ENCODE data around the gene SCGB1D2. TPM values are rescaled to one million over a fixed set of nuclear protein-coding genes. Genes with fewer than 3 reads are reported as not detected.

Gene SCGB1D2
- total and polyA plus RNA-seq, 2 of the 4 experiments (the other 2 are of a cell fraction) = not detected

- H3K23ac ChIP-seq (ENCODE audit: low read depth, low read length) = no peak overlapping the region
- no peak overlapping the region for H3K18ac ChIP-seq (ENCODE audit: low read depth, low read length)
- no peak overlapping the region for H3K4me2 ChIP-seq (ENCODE audit: low read depth, low read length)
- H2AK5ac ChIP-seq (ENCODE audit: low read depth, low read length) = no peak overlapping the region
- H4K5ac ChIP-seq (ENCODE audit: low read depth, low read length) = no peak overlapping the region
- TF ChIP-seq RCOR1 (IDR thresholded peaks at IDR 0.05; ENCODE audit: insufficient replicate concordance, low read length) = no peak
- no peak for TF ChIP-seq POLR2A (IDR thresholded peaks at IDR 0.05; ENCODE audit: low read depth, low read length)
- TF ChIP-seq FOS (IDR thresholded peaks at IDR 0.05; ENCODE audit: low read depth, low read length) = no peak
- no peak for TF ChIP-seq MXI1 (IDR thresholded peaks at IDR 0.05; ENCODE audit: borderline replicate concordance, low read depth, low read length)
- no peak for TF ChIP-seq RFX5 (IDR thresholded peaks at IDR 0.05; ENCODE audit: low read depth, low read length)
- no peak for TF ChIP-seq MAFK (IDR thresholded peaks at IDR 0.05; ENCODE audit: low read depth, low read length)
- no peak for TF ChIP-seq NFE2L2 (IDR thresholded peaks at IDR 0.05; ENCODE audit: low read depth, low read length)
- TF ChIP-seq CEBPB (IDR thresholded peaks at IDR 0.05; ENCODE audit: low read depth, low read length) = no peak
- no peak for TF ChIP-seq CHD1 (IDR thresholded peaks at IDR 0.05; ENCODE audit: low read depth, low read length)
- no peak for TF ChIP-seq USF2 (IDR thresholded peaks at IDR 0.05; ENCODE audit: low read depth, low read length)
- no peak for TF ChIP-seq ELK1 (IDR thresholded peaks at IDR 0.05; ENCODE audit: borderline replicate concordance, low read depth, low read length)
- TF ChIP-seq SMC3 (IDR thresholded peaks at IDR 0.05; ENCODE audit: low read depth, low read length) = no peak
- no peak for TF ChIP-seq CTCF (conservative IDR thresholded peaks at IDR 0.05; ENCODE audit: low read depth, low read length)
- no peak for TF ChIP-seq RAD21 (IDR thresholded peaks at IDR 0.05; ENCODE audit: low read length)
- TF ChIP-seq BHLHE40 (IDR thresholded peaks at IDR 0.05; ENCODE audit: low read depth, low read length) = no peak
- TF ChIP-seq MAZ (IDR thresholded peaks at IDR 0.05; ENCODE audit: borderline replicate concordance, low read depth, low read length) = no peak
- no peak overlapping the region for H2AK9ac ChIP-seq (replicated peaks; ENCODE audit: low read depth, low read length, poor library complexity)
- no peaks in the 10 kb centered on the region for H3K9me3 ChIP-seq (ENCODE audit: control insufficient read depth, insufficient read depth, low read length)
- no peak overlapping the region for H2AFZ ChIP-seq (replicated peaks; ENCODE audit: low read length, poor library complexity)
- no peaks in the 10 kb centered on the region for H3K9me1 ChIP-seq (ENCODE audit: insufficient read depth, low read length)
- H3K27me3 ChIP-seq (ENCODE audit: control insufficient read depth, insufficient read depth, low read length) = peaks cover 3% of the 10 kb centered on the region
- H4K91ac ChIP-seq (ENCODE audit: insufficient read depth, low read depth, low read length) = no peak overlapping the region
- H3K4ac ChIP-seq (ENCODE audit: low read depth, low read length) = no peak overlapping the region
- in situ Hi-C loops (cut with MboI; ENCODE audit: low sequenced_read_pairs) = no loop called here
- H2BK120ac ChIP-seq (ENCODE audit: low read depth, low read length) = no peak overlapping the region
- no peaks in the 10 kb centered on the region for H3K36me3 ChIP-seq (ENCODE audit: control insufficient read depth, insufficient read depth, low read length)
- H3K14ac ChIP-seq (replicated peaks; ENCODE audit: low read depth, low read length) = no peak overlapping the region
- DNase-seq (no peak), ATAC-seq (ENCODE audit: low read depth) (no peak)
- WGBS, 2 experiments (ENCODE audit: extremely low coverage in 2 of 2, insufficient read length in 1 of 2) = no CpG with 5 or more reads among the region's 4 CpGs
- H2BK20ac ChIP-seq (ENCODE audit: low read depth, low read length) = no peak overlapping the region
- POLR2A ChIA-PET (ENCODE audit: unreplicated experiment) = no interaction called here
- no peak overlapping the region for H2BK15ac ChIP-seq (ENCODE audit: low read depth, low read length)
- no peak overlapping the region for H3K56ac ChIP-seq (ENCODE audit: extremely low read depth, insufficient read depth, low read length)
- CTCF ChIA-PET = no interaction called here
- BruUV-seq (replicated peaks) = no TSS peak
- no peak overlapping the region for H3K4me3 ChIP-seq (ENCODE audit: insufficient read depth, low read depth, low read length)
- dilution Hi-C loops (cut with HindIII; ENCODE audit: low sequenced_read_pairs, unreplicated experiment) = no loop called here
- no peak overlapping the region for H2BK5ac ChIP-seq (ENCODE audit: low read depth, low read length, poor library complexity, severe bottlenecking)
- intact Hi-C loops (cut with micrococcal nuclease) = no loop called here
- H4K20me1 ChIP-seq (ENCODE audit: insufficient read depth, low read length) = no peaks in the 10 kb centered on the region
- H3K27ac ChIP-seq (ENCODE audit: insufficient read depth, low read length) = no peak overlapping the region
- no peak overlapping the region for H3K9ac ChIP-seq (ENCODE audit: low read depth, low read length)
- H3K4me1 ChIP-seq (ENCODE audit: control insufficient read depth, insufficient read depth, low read length) = no peaks in the 10 kb centered on the region
- no peak overlapping the region for H4K8ac ChIP-seq (ENCODE audit: low read depth in 2 of 2, low read length in 2 of 2)
- no peaks in the 10 kb centered on the region for H3K79me1 ChIP-seq (ENCODE audit: low read depth in 1 of 2, low read length in 2 of 2)
Observed at GRCh38 chr11:62238151-62238550, 3.9 kb upstream of the SCGB1D2 start.

Data from IMR-90 (cell line).